ES-I3 (cell line): ENCODE data around the gene FOXP3.

Source experiments
- H3K36me3 ChIP-seq: 2 replicates; pipeline ENCODE4 v1.6.1; 2013; ENCODE audit warnings: mild to moderate bottlenecking, low read length, control low read depth, moderate library complexity; ENCODE audit not compliant: insufficient read depth
- H3K4me1 ChIP-seq: 2 replicates; pipeline ENCODE4 v1.6.1; 2013; ENCODE audit warnings: mild to moderate bottlenecking, control low read depth, low read length; ENCODE audit not compliant: insufficient read depth
- H3K9ac ChIP-seq: 2 replicates; pipeline ENCODE4 v1.6.1; 2013; ENCODE audit warnings: low read depth, mild to moderate bottlenecking, low read length, moderate library complexity
- H3K9me3 ChIP-seq: 2 replicates; pipeline ENCODE4 v1.6.1; 2013; ENCODE audit warnings: mild to moderate bottlenecking, low read length, moderate library complexity; ENCODE audit not compliant: control insufficient read depth, insufficient read depth

Gene FOXP3

GRCh38 chrX:49286581-49286980, 22.1 kb upstream of the FOXP3 start:
- no peaks in the 10 kb centered on the region for H3K36me3 ChIP-seq
- H3K4me1 ChIP-seq = no peaks in the 10 kb centered on the region; the same call in 1 of the 2 replicates
- no peak overlapping the region for H3K9ac ChIP-seq
- H3K9me3 ChIP-seq = no peaks in the 10 kb centered on the region

- Histone ChIP-seq H3K9me3 (no peaks in the 10 kb centered on the region), H3K36me3 (no peaks in the 10 kb centered on the region), H3K9ac (no peak overlapping the region), H3K4me1 (no peaks in the 10 kb centered on the region; the same call in 1 of the 2 replicates)
Measured at GRCh38 chrX:49286136-49286535, 21.6 kb upstream of the FOXP3 start.

GRCh38 chrX:49284212-49284611, 19.7 kb upstream of the FOXP3 start:
- H3K9me3 ChIP-seq = no peaks in the 10 kb centered on the region
- no peaks in the 10 kb centered on the region; the same call in 1 of the 2 replicates for H3K4me1 ChIP-seq
- no peak overlapping the region for H3K9ac ChIP-seq
- H3K36me3 ChIP-seq = no peaks in the 10 kb centered on the region

GRCh38 chrX:49282647-49283011, 18.1 kb upstream of the FOXP3 start:
- Histone ChIP-seq H3K9me3 (no peaks in the 10 kb centered on the region), H3K36me3 (no peaks in the 10 kb centered on the region), H3K9ac (peak overlapping the region; percentile 3; the same call in 1 of the 2 replicates), H3K4me1 (no peaks in the 10 kb centered on the region; the same call in 1 of the 2 replicates)

GRCh38 chrX:49278081-49278480, 13.6 kb upstream of the FOXP3 start:
- H3K9ac ChIP-seq = no peak overlapping the region
- no peaks in the 10 kb centered on the region; the same call in none of the 2 replicates for H3K4me1 ChIP-seq
- no peaks in the 10 kb centered on the region for H3K9me3 ChIP-seq
- no peaks in the 10 kb centered on the region for H3K36me3 ChIP-seq

GRCh38 chrX:49277535-49277830, 13.0 kb upstream of the FOXP3 start:
- H3K36me3 ChIP-seq = no peaks in the 10 kb centered on the region
- no peaks in the 10 kb centered on the region; the same call in none of the 2 replicates for H3K4me1 ChIP-seq
- no peaks in the 10 kb centered on the region for H3K9me3 ChIP-seq
- no peak overlapping the region for H3K9ac ChIP-seq

- H3K36me3 ChIP-seq = no peaks in the 10 kb centered on the region
- no peaks in the 10 kb centered on the region; the same call in 1 of the 2 replicates for H3K4me1 ChIP-seq
- H3K9ac ChIP-seq = no peak overlapping the region
- H3K9me3 ChIP-seq = no peaks in the 10 kb centered on the region
Measured at GRCh38 chrX:49276671-49277534, 12.4 kb upstream of the FOXP3 start.

GRCh38 chrX:49276207-49276606, 11.7 kb upstream of the FOXP3 start:
- Histone ChIP-seq H3K9ac (no peak overlapping the region), H3K9me3 (no peaks in the 10 kb centered on the region), H3K4me1 (no peaks in the 10 kb centered on the region; the same call in 1 of the 2 replicates), H3K36me3 (no peaks in the 10 kb centered on the region)

- Histone ChIP-seq H3K9me3 (no peaks in the 10 kb centered on the region), H3K9ac (no peak overlapping the region), H3K4me1 (no peaks in the 10 kb centered on the region; the same call in 1 of the 2 replicates), H3K36me3 (no peaks in the 10 kb centered on the region)
Measured at GRCh38 chrX:49273181-49273727, 8.7 kb upstream of the FOXP3 start.

- Histone ChIP-seq H3K4me1 (no peaks in the 10 kb centered on the region; the same call in 1 of the 2 replicates), H3K36me3 (no peaks in the 10 kb centered on the region), H3K9ac (no peak overlapping the region), H3K9me3 (no peaks in the 10 kb centered on the region)
Measured at GRCh38 chrX:49272421-49272820, 7.9 kb upstream of the FOXP3 start.

- H3K36me3 ChIP-seq = no peaks in the 10 kb centered on the region
- no peaks in the 10 kb centered on the region for H3K4me1 ChIP-seq
- no peaks in the 10 kb centered on the region for H3K9me3 ChIP-seq
- H3K9ac ChIP-seq = no peak overlapping the region
Measured at GRCh38 chrX:49271341-49271740, 6.8 kb upstream of the FOXP3 start.

- Histone ChIP-seq H3K36me3 (no peaks in the 10 kb centered on the region), H3K9me3 (no peaks in the 10 kb centered on the region), H3K9ac (peak overlapping the region; percentile 55), H3K4me1 (no peaks in the 10 kb centered on the region)
Measured at GRCh38 chrX:49270249-49270921, 5.9 kb upstream of the FOXP3 start.

- Histone ChIP-seq H3K4me1 (no peaks in the 10 kb centered on the region), H3K36me3 (no peaks in the 10 kb centered on the region), H3K9ac (peak within 1 kb of the TSS; percentile 84), H3K9me3 (no peaks in the 10 kb centered on the region)
Measured at GRCh38 chrX:49269767-49270248, 5.3 kb upstream of the FOXP3 start, which contains the start of gene PPP1R3F. TSS of gene PPP1R3F (plus strand) at chrX:49269793. CDS start at chrX:49269870, 77 bp downstream.

GRCh38 chrX:49269010-49269766, 4.7 kb upstream of the FOXP3 start:
- H3K4me1 ChIP-seq = no peaks in the 10 kb centered on the region
- H3K9me3 ChIP-seq = no peaks in the 10 kb centered on the region
- H3K9ac ChIP-seq = peak overlapping the region; percentile 84
- H3K36me3 ChIP-seq = no peaks in the 10 kb centered on the region
